ENCODE results near the gene C1GALT1.
"Not testable (repeated sequence)": the region's sequence is repeated elsewhere in the genome, so short reads cannot be mapped to it uniquely, and the experiment has no call there.

Gene C1GALT1

GRCh38 chr7:7166318-7166717 lies 16.0 kb upstream of the C1GALT1 start:
- no peak for DNase-seq (ENCODE audit: insufficient read length, low spot score)
- no peak for FAIRE-seq

- no peak for FAIRE-seq
Observed at GRCh38 chr7:7169296-7169695, 13.0 kb upstream of the C1GALT1 start.

GRCh38 chr7:7173956-7174632 lies 8.2 kb upstream of the C1GALT1 start:
- no peak for FAIRE-seq
- no peak for DNase-seq (ENCODE audit: insufficient read length, low spot score)

More at GRCh38 chr7:7169296-7169695, 13.0 kb upstream of the C1GALT1 start:
- DNase-seq (ENCODE audit: insufficient read length, low spot score) = no peak

GRCh38 chr7:7175075-7175695 lies 7.2 kb upstream of the C1GALT1 start:
- DNase-seq (ENCODE audit: insufficient read length, low spot score) (no peak), FAIRE-seq (no peak)

GRCh38 chr7:7176406-7177043 lies 5.8 kb upstream of the C1GALT1 start:
- FAIRE-seq (no peak), DNase-seq (ENCODE audit: insufficient read length, low spot score) (peak; percentile 63)

- FAIRE-seq = peak; percentile 65
- peak; percentile 61 for DNase-seq (ENCODE audit: insufficient read length, low spot score)
Observed at GRCh38 chr7:7177044-7177517, 5.3 kb upstream of the C1GALT1 start.

- no peak for FAIRE-seq
- no peak for DNase-seq (ENCODE audit: insufficient read length, low spot score)
Observed at GRCh38 chr7:7178081-7178480, 4.3 kb upstream of the C1GALT1 start.

GRCh38 chr7:7178906-7179305 lies 3.4 kb upstream of the C1GALT1 start:
- FAIRE-seq = no peak

GRCh38 chr7:7180725-7181449 lies 1.5 kb upstream of the C1GALT1 start:
- DNase-seq (ENCODE audit: insufficient read length, low spot score) (no peak), FAIRE-seq (no peak)

More at GRCh38 chr7:7178906-7179305, 3.4 kb upstream of the C1GALT1 start:
- no peak for DNase-seq (ENCODE audit: insufficient read length, low spot score)

- FAIRE-seq = no peak
- peak; percentile 24 for DNase-seq (ENCODE audit: insufficient read length, low spot score)
Observed at GRCh38 chr7:7181519-7182155, 707 bp upstream of the C1GALT1 start.

- FAIRE-seq = no peak
Observed at GRCh38 chr7:7183061-7183837, 905 bp downstream of the C1GALT1 start.

GRCh38 chr7:7183838-7184463 lies 1.6 kb downstream of the C1GALT1 start:
- DNase-seq (ENCODE audit: insufficient read length, low spot score) = no peak
- FAIRE-seq = no peak

More at GRCh38 chr7:7183061-7183837, 905 bp downstream of the C1GALT1 start:
- peak; percentile 27 for DNase-seq (ENCODE audit: insufficient read length, low spot score)

GRCh38 chr7:7185371-7185989 lies 3.1 kb downstream of the C1GALT1 start:
- no peak for DNase-seq (ENCODE audit: insufficient read length, low spot score)
- FAIRE-seq = no peak

- FAIRE-seq (no peak), DNase-seq (ENCODE audit: insufficient read length, low spot score) (no peak)
Observed at GRCh38 chr7:7188091-7188490, 5.7 kb downstream of the C1GALT1 start.

- no peak for DNase-seq (ENCODE audit: insufficient read length, low spot score)
- no peak for FAIRE-seq
Observed at GRCh38 chr7:7188742-7189141, 6.4 kb downstream of the C1GALT1 start.

- DNase-seq (ENCODE audit: insufficient read length, low spot score) = no peak
- no peak for FAIRE-seq
Observed at GRCh38 chr7:7190142-7190541, 7.8 kb downstream of the C1GALT1 start.

GRCh38 chr7:7191137-7191536 lies 8.8 kb downstream of the C1GALT1 start:
- FAIRE-seq = no peak
- DNase-seq (ENCODE audit: insufficient read length, low spot score) = no peak

- not testable (repeated sequence) for DNase-seq (ENCODE audit: insufficient read length, low spot score); FAIRE-seq
Observed at GRCh38 chr7:7192798-7193788, 10.7 kb downstream of the C1GALT1 start.
